HG03097 (cell line): ENCODE data around the gene OSBPL1A.
"Not testable (repeated sequence)": the region's sequence is repeated elsewhere in the genome, so short reads cannot be mapped to it uniquely, and the experiment has no call there.

ENCODE experiments used
- ATAC-seq: cut with Tn5 transposase; IDR thresholded peaks from one replicate; pipeline ENCODE4 v1.9.1; 2021; ENCODE audit not compliant: unreplicated experiment, low FRiP score

Gene OSBPL1A

GRCh38 chr18:24189664-24190346, 207.8 kb downstream of the OSBPL1A start:
- no peak for ATAC-seq

DNA sequence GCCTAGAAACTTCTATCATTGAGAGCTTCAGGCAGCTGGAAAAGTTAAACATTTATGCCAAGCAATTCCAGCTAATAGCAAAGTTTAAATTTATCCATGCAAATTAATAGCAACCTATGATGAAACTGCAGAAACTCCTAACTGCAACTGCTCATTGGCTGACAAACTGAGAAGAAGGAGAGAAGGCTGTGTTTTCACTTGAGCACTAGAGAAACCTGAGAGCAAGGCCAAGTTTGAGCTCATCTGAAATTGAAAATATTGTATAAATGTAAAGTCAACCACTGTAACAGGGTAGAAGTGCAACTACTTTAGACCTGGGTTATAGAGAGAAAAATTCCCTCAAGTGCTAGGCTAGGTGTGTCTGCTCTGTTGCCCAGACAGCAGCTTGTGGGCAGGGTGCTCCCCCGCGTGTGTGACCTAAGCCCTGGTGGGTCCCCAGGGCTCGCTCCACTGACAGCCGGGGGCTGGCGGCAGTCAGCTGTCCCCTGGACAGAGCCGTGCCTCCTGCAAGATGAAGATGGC, 208.6 kb downstream of the OSBPL1A start:
- ATAC-seq, result peak; percentile 51

GRCh38 chr18:24188120-24188519, 209.5 kb downstream of the OSBPL1A start:
- ATAC-seq, result no peak

- ATAC-seq, result no peak
Observed at GRCh38 chr18:24187689-24188088, 209.9 kb downstream of the OSBPL1A start.

GRCh38 chr18:24187049-24187448, 210.6 kb downstream of the OSBPL1A start:
- no peak for ATAC-seq

- ATAC-seq, result no peak
Observed at GRCh38 chr18:24185805-24186204, 211.8 kb downstream of the OSBPL1A start.

DNA sequence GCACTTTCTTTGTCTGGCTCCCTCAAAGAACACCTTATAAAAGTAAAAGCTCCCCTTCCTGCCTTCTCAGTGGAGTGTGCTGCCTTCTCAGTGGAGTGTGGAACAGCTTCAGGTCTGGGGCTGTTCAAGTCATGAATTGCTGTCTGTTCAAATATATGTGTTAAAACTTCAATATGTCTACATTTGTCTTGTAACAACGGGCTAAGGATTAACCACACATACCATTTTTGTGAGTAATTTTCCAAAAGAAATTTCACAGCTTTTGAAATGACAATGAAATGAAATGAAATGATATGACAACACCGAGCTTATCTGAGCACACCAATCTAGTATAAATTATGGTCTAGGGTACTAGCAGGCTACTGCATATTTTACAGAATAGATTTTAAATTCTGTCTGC, 215.8 kb downstream of the OSBPL1A start:
- no peak for ATAC-seq

GRCh38 chr18:24180048-24180447, 217.6 kb downstream of the OSBPL1A start:
- ATAC-seq, result no peak

DNA sequence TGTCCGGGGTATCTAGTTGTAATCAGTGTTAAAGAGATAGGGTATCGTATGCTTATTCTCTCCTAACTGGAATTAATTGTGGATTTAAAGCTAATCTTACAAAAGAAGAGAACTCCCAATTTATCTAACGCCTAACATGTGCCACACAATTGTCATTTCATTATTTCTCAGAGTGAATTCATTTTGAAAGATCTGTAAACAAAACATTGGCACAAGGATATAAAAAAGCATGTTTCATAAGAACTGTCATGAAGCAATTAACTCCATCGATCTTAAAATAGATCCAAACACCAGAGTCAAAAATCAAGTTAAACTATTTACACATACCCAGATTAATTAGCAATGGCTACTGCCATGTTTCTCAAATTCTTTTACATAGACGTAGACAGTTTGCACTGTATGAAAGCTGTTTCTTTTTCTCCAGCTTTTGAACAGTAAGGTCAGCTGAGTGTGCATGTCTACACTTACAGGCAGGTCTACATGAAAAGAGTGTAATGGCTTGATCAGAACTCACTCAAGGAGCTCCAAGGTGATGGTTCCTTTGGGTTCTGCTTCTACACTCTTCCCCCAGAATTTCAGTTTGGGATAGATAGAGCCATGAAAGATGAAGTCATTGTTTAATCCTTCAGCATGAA, 220.0 kb downstream of the OSBPL1A start:
- ATAC-seq, result no peak

DNA sequence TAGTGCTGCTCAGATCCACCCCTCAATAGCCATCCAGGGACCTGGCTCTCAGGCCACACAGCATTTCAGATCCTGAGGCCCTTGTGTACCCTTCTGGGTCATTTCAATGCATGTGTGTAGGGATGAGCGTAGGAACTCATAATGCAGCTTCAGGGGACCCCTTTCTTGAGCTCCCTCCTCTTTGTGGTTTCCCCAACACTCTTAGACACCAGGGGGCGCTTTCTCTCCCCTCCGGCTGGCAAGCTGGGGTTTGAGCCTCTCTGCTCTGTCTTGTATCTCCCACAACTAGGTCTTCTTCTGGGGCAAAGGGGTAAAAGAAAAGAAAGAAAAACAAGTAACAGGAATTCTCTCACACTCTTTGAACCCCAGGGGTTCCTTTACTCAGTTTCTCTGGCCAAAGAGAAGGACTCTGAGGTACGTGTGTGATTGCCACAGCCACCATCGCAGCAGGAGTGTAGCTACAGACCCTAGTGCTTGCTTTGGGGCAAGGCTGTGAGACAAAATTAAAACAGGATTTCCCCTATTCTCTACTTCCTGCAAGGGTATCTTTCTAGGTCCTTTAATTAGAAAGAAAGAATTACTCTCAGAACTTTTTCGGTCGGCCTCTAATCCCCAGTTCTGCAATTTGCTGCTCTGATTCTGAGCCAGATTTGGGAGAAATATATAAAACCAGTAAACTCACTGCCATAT, 220.8 kb downstream of the OSBPL1A start:
- peak; percentile 74 for ATAC-seq

DNA sequence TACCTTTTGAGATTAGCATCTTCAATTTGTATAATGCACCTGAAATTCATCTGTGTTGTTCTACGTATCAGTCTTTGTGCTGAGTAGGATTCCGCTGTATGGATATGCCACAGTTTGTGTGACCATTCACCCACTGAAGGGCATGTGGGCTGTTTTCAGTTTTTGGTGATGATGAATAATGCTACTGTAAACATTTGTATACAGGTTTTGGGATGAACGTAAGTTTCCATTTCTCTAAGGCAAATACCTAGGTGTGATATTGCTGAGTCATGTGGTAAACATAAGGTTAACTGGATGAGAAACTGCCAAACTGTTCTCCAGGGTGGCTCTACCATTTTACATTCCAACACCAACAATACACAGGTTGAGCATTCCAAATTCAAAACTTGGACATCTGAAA, 223.6 kb downstream of the OSBPL1A start:
- ATAC-seq, result no peak

- no peak for ATAC-seq
Observed at GRCh38 chr18:24170360-24170759, 227.3 kb downstream of the OSBPL1A start.

GRCh38 chr18:24168496-24168895, 229.1 kb downstream of the OSBPL1A start:
- ATAC-seq, result no peak

DNA sequence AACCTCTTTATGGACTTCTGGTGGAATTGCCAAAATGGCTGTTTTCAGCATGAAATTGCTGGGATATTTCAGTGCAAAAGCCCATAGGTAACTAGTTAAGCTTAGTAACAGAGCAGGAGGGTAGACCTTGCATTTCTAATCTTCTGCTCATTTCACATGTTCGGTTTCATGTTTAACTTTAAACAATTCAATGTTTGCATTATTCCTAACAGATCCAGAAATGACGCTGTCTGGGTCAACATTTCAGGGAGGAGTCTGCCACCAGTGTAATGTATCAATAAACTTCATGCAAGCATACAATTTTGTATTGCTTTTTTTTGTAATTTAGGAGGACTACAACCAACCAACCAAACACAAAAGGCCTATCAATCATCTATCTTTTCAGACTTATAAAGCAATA, 236.3 kb downstream of the OSBPL1A start:
- ATAC-seq, result no peak

DNA sequence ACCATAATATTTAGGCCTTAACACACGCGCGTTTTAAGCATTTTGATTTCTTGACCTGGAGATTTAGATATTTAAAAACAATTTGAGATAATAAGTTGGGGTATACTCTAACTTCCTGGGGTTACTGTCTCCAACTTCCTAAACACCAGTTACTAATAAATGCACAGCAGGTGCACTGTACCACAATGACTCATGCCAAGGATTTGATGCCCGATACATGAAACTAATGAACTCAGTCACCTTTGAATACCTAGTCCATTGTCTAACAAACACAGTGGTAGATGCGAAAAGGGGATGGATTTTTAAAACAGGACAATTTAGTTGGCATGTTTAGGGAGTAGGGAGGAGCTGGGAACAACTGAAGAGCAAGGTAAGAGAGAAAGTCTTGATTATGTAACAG, 237.5 kb downstream of the OSBPL1A start:
- ATAC-seq, result no peak

- no peak for ATAC-seq
Observed at GRCh38 chr18:24157855-24158254, 239.8 kb downstream of the OSBPL1A start.

GRCh38 chr18:24153397-24153796, 244.2 kb downstream of the OSBPL1A start:
- ATAC-seq, result no peak

GRCh38 chr18:24149591-24149990, 248.0 kb downstream of the OSBPL1A start:
- ATAC-seq, result not testable (repeated sequence)

DNA sequence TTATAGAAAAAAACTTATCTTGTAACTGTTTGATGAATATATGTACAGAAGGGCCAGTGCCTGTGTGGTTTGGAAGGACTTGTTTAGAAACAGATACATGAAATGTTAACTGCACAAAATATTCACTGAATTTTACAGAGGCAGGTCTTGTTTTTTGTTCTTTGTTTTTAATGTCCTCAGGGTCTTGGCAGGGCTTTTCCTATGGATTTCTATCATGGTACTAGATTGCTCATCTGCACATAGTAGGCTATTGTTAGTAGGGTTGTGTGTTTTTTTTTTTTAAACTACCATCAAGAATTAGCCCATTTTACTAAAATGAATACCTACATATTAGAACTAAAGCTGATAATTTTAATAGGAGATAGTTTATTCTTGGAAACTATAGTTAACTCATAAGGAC, 255.2 kb downstream of the OSBPL1A start:
- ATAC-seq, result no peak

DNA sequence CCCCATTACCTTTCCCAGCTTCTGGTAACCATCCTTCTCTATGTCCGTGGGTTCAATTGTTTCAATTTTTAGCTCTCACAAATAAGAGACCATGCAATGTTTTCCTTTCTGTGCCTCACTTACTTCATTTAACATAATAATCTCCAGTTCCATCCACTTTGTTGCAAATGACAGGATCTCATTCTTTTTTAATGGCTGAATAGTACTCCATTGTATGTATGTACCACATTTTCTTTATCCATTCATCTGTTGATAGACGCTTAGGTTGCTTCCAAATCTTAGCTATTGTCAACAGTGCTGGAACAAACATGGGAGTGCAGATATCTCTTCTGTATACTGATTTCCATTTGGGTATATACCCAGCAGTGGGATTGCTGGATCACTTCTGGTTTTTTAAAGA, 256.9 kb downstream of the OSBPL1A start:
- no peak for ATAC-seq

GRCh38 chr18:24138789-24139616, 258.6 kb downstream of the OSBPL1A start, which contains the start of gene CABYR:
Gene CABYR, plus strand, starts transcription at chr18:24139062. Its CDS starts 4,053 bp downstream, at chr18:24143115.
- peak; percentile 75 for ATAC-seq
